Measurements from ENCODE around the gene OTX1. TPM values are rescaled to one million over a fixed set of nuclear protein-coding genes. Genes with fewer than 3 reads are reported as not detected.

OTX1 gene
- total RNA-seq, result not detected in 2 replicates

DNA sequence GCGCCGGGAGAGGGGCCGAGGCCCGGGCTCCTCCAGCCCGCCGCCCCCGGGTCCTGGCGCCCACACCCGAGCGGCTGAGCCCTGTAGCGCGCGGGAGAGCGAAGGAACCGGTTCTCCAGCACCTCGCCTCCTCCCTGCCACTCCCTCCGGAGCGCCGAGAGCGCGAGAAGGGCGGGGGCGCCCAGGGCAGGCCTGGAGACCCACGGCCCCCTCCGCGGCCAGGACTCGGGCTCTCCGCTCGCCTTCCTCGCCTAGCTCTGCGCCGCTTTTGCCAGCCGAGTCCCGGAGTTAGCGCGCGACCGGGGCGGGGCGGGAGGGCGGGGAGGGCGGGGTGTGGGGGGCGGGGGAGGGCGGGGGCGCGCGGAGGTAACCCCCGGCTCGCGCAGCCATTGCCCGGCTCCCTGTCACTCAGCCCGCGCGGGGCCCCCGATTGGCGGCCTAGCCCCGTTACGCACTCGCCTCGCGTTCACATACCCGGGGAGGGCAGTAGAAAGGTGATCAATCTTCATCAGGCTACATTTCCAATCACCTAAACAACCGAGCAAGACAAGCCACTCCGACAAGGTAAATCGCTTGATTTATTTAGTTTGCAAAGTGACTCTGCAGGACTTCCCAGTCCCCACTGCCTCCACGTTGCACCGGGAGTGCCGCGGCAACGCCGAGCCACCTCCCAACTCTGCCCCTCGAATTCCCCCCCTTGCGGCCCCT lies at the start of gene OTX1:
Gene OTX1, plus strand, starts transcription at position 497 of the 708 bp plus-strand sequence. CDS start 2,161 bp downstream, outside the sequence.

Measured in cardiac ventricle fibroblast (primary cell).